Erythroblast (primary cell): ENCODE results near the gene HLCS.

Experiments used
- GATA1 ChIP-seq: IDR thresholded peaks from 2 replicates; pipeline ENCODE4 v1.6.1; 2011; ENCODE audit warnings: low read depth, mild to moderate bottlenecking, control low read depth, low read length, moderate library complexity
- POLR2A ChIP-seq: IDR thresholded peaks from 2 replicates; pipeline ENCODE4 v1.6.1; 2011; ENCODE audit warnings: mild to moderate bottlenecking, low read length

DNA sequence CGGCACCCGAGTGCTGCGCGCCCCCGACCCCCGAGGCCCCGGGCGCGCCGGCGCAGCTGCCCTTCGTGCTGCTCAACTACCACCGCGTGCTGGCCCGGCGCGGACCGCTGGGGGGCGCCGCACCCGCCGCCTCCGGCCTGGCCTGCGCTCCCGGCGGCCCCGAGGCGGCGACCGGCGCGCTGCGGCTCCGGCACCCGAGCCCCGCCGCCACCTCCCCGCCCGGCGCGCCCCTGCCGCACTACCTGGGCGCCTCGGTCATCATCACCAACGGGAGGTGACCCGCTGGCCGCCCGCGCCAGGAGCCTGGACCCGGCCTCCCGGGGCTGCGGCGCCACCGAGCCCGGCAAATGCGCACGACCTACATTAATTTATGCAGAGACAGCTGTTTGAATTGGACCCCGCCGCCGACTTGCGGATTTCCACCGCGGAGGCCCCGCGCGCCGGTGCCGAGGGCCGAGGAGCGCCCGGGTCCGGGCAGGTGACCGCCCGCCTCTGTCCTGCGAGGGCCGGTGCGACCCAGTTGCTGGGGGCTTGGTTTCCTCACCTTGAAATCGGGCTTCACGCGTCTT, 218.6 kb downstream of the HLCS start:
- no peak for TF ChIP-seq POLR2A
- no peak for TF ChIP-seq GATA1
